ENCODE results near the gene KLHDC10. TPM values are rescaled to one million over a fixed set of nuclear protein-coding genes. Genes with fewer than 3 reads are reported as not detected.

Gene KLHDC10
- total RNA-seq, 4 donors from 2014 or later, result 16.5 to 25.0 (median 20.1) TPM

- H3K27me3 ChIP-seq, result no peaks in the 10 kb centered on the region
- no peak overlapping the region for H3K4me3 ChIP-seq
- H3K27ac ChIP-seq, result no peak overlapping the region
- no peaks in the 10 kb centered on the region for H3K9me3 ChIP-seq
- TF ChIP-seq POLR2A (IDR thresholded peaks at IDR 0.05), result no peak
- TF ChIP-seq CTCF (IDR thresholded peaks at IDR 0.05), result peak in 2 of 6 experiments; percentile 16 to 32
- no peak for DNase-seq
- H3K4me1 ChIP-seq, result peaks cover 0 to 10% (median 0%) of the 10 kb centered on the region in 4 donors
- H3K36me3 ChIP-seq, result no peaks in the 10 kb centered on the region
These were observed 26.0 kb downstream of the KLHDC10 start for GRCh38 chr7:130096243-130096827.

GRCh38 chr7:130099331-130099730 lies 29.0 kb downstream of the KLHDC10 start:
- no peaks in the 10 kb centered on the region for H3K36me3 ChIP-seq
- no peak for DNase-seq
- H3K27ac ChIP-seq, result no peak overlapping the region
- H3K9me3 ChIP-seq, result no peaks in the 10 kb centered on the region
- no peaks in the 10 kb centered on the region for H3K27me3 ChIP-seq
- TF ChIP-seq CTCF (IDR thresholded peaks at IDR 0.05) (no peak), POLR2A (IDR thresholded peaks at IDR 0.05) (no peak)
- no peak overlapping the region for H3K4me3 ChIP-seq
- peaks cover 0 to 10% (median 0%) of the 10 kb centered on the region in 4 donors for H3K4me1 ChIP-seq

GRCh38 chr7:130102588-130102987 lies 32.3 kb downstream of the KLHDC10 start:
- no peak overlapping the region for H3K27ac ChIP-seq
- DNase-seq, result no peak
- no peaks in the 10 kb centered on the region for H3K4me1 ChIP-seq
- no peaks in the 10 kb centered on the region for H3K27me3 ChIP-seq
- no peaks in the 10 kb centered on the region for H3K36me3 ChIP-seq
- H3K4me3 ChIP-seq, result no peak overlapping the region
- no peaks in the 10 kb centered on the region for H3K9me3 ChIP-seq
- no peak for TF ChIP-seq POLR2A (IDR thresholded peaks at IDR 0.05)
- no peak for TF ChIP-seq CTCF (IDR thresholded peaks at IDR 0.05)

- Histone ChIP-seq H3K9me3 (no peaks in the 10 kb centered on the region), H3K4me3 (no peak overlapping the region), H3K4me1 (peaks cover 0 to 2% (median 0%) of the 10 kb centered on the region in 4 donors), H3K36me3 (no peaks in the 10 kb centered on the region), H3K27me3 (no peaks in the 10 kb centered on the region), H3K27ac (no peak overlapping the region)
- TF ChIP-seq POLR2A (IDR thresholded peaks at IDR 0.05) (no peak), CTCF (IDR thresholded peaks at IDR 0.05) (no peak)
- no peak for DNase-seq
These were observed 37.8 kb downstream of the KLHDC10 start for GRCh38 chr7:130107949-130108674.

- Histone ChIP-seq H3K9me3 (no peaks in the 10 kb centered on the region), H3K4me1 (peaks cover 0 to 8% (median 0%) of the 10 kb centered on the region in 4 donors), H3K4me3 (no peak overlapping the region), H3K27ac (no peak overlapping the region), H3K27me3 (no peaks in the 10 kb centered on the region), H3K36me3 (no peaks in the 10 kb centered on the region)
- no peak for DNase-seq
- no peak for TF ChIP-seq POLR2A (IDR thresholded peaks at IDR 0.05)
These were observed 38.5 kb downstream of the KLHDC10 start for GRCh38 chr7:130108809-130109208.

- no peak for TF ChIP-seq CTCF (IDR thresholded peaks at IDR 0.05)
- no peak for TF ChIP-seq POLR2A (IDR thresholded peaks at IDR 0.05)
- peaks cover 0 to under 1% (median 0%) of the 10 kb centered on the region in 3 donors for H3K36me3 ChIP-seq
- H3K4me3 ChIP-seq, result no peak overlapping the region
- no peak for DNase-seq
- no peaks in the 10 kb centered on the region for H3K27me3 ChIP-seq
- H3K9me3 ChIP-seq, result no peaks in the 10 kb centered on the region
- peaks cover 0 to 15% (median 0%) of the 10 kb centered on the region in 4 donors for H3K4me1 ChIP-seq
- no peak overlapping the region for H3K27ac ChIP-seq
These were observed 41.8 kb downstream of the KLHDC10 start for GRCh38 chr7:130112093-130112492.
